Mucosa of rectum (tissue), 2 donors: ENCODE measurements around the gene DLGAP1.
"Not testable (repeated sequence)": the region's sequence is repeated elsewhere in the genome, so short reads cannot be mapped to it uniquely, and the experiment has no call there.

ENCODE experiments used
- H3K27ac ChIP-seq, 2 donors: one replicate each; pipeline ENCODE4 v1.7.0; 2013; ENCODE audit warnings: inconsistent platforms in 2 of 2, low read depth in 2 of 2, low read length in 2 of 2
- H3K27me3 ChIP-seq, 2 donors: one replicate each; pipeline ENCODE4 v1.7.0; 2013; ENCODE audit warnings: low read length in 2 of 2; ENCODE audit not compliant: control insufficient read depth in 2 of 2, insufficient read depth in 2 of 2
- H3K36me3 ChIP-seq, 2 donors: one replicate each; pipeline ENCODE4 v1.7.0; 2013; ENCODE audit warnings: low read length in 2 of 2; ENCODE audit not compliant: control insufficient read depth in 2 of 2, insufficient read depth in 2 of 2
- H3K4me1 ChIP-seq, 2 donors: one replicate each; pipeline ENCODE4 v1.7.0; 2013; ENCODE audit warnings: low read length in 2 of 2, mild to moderate bottlenecking in 1 of 2; ENCODE audit not compliant: control insufficient read depth in 2 of 2, insufficient read depth in 2 of 2
- H3K4me3 ChIP-seq, 2 donors: one replicate each; pipeline ENCODE4 v1.7.0; 2013; ENCODE audit warnings: low read length in 2 of 2
- H3K9ac ChIP-seq, 2 donors: one replicate each; pipeline ENCODE4 v1.7.0; 2013; ENCODE audit warnings: low read length in 2 of 2, low read depth in 1 of 2, mild to moderate bottlenecking in 1 of 2
- H3K9me3 ChIP-seq, 2 donors: one replicate each; pipeline ENCODE4 v1.7.0; 2013; ENCODE audit warnings: low read length in 2 of 2; ENCODE audit not compliant: control insufficient read depth in 2 of 2
- donor health status: healthy.
- donor health status: Normal muscosa, but diverticular disease.

The DLGAP1 gene

GRCh38 chr18:4299395-4299794 is 155.7 kb downstream of the DLGAP1 start:
- no peaks in the 10 kb centered on the region for H3K36me3 ChIP-seq
- H3K4me1 ChIP-seq, result no peaks in the 10 kb centered on the region
- no peak overlapping the region for H3K4me3 ChIP-seq
- H3K9ac ChIP-seq, result no peak overlapping the region
- H3K27ac ChIP-seq, result no peak overlapping the region
- no peaks in the 10 kb centered on the region for H3K9me3 ChIP-seq
- H3K27me3 ChIP-seq, result no peaks in the 10 kb centered on the region

DNA sequence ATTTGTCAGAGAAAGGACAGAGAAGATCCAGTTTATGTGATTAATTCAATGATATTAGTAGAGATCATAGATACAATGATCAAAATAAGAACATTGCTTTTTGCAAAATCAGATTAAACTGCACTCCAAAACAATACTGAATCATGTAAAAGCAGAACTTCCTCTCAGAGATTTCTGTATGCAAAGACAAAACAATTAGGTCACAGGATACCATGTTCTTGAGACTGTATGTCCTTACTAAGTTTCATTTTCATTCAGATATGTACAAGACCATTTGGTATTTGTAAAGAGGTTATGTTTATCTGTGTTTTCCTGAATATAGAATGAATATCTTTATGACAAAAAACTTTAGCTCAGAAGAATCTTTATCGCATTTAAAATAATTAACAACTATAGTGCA is 161.8 kb downstream of the DLGAP1 start:
- Histone ChIP-seq H3K27ac (no peak overlapping the region), H3K36me3 (no peaks in the 10 kb centered on the region), H3K9ac (no peak overlapping the region), H3K4me1 (no peaks in the 10 kb centered on the region), H3K27me3 (no peaks in the 10 kb centered on the region), H3K4me3 (no peak overlapping the region), H3K9me3 (no peaks in the 10 kb centered on the region)

- Histone ChIP-seq H3K27me3 (no peaks in the 10 kb centered on the region), H3K4me1 (no peaks in the 10 kb centered on the region), H3K4me3 (no peak overlapping the region), H3K36me3 (no peaks in the 10 kb centered on the region), H3K9ac (no peak overlapping the region), H3K9me3 (no peaks in the 10 kb centered on the region), H3K27ac (no peak overlapping the region)
Measured at GRCh38 chr18:4292696-4293095, 162.4 kb downstream of the DLGAP1 start.

DNA sequence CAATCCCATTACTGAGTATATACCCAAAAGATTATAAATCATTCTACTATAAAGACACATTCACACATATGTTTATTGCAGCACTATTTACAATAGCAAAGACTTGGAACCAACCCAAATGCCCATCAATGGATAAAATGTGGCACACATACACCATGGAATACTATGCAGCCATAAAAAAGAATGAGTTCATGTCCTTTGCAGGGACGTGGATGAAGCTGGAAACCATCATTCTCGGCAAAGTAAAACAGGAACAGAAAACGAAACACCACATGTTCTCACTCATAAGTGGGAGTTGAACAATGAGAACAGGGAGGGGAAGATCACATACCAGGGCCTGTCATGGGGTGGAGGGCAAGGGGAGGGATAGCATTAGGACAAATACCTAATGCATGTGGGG is 167.8 kb downstream of the DLGAP1 start:
- H3K36me3 ChIP-seq, H3K27me3 ChIP-seq, H3K9me3 ChIP-seq, H3K27ac ChIP-seq, H3K4me1 ChIP-seq, H3K4me3 ChIP-seq, H3K9ac ChIP-seq: not testable (repeated sequence)

GRCh38 chr18:4286256-4286655 is 168.9 kb downstream of the DLGAP1 start:
- H3K36me3 ChIP-seq, result no peaks in the 10 kb centered on the region
- no peaks in the 10 kb centered on the region for H3K9me3 ChIP-seq
- no peak overlapping the region for H3K4me3 ChIP-seq
- no peak overlapping the region for H3K27ac ChIP-seq
- H3K4me1 ChIP-seq, result no peaks in the 10 kb centered on the region
- no peak overlapping the region for H3K9ac ChIP-seq
- H3K27me3 ChIP-seq, result no peaks in the 10 kb centered on the region

DNA sequence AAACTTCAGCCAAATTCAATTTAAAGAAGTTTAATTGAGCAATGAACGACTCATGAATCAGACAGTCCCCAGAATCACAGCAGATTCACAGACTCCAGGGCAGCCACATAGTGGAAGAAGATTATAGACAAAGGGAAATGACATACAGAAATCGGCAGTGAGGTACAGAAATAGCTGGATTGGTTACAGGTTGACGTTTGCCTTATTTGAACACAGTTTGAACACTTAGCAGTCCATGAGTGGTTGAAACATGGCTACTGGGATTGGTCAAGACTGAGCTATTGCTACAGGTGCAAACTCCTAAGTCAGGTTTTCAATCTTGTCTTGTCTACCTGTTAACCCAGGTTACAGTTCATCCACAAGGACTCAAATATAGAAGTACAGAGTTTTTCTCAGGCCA is 169.6 kb downstream of the DLGAP1 start:
- H3K36me3 ChIP-seq, result no peaks in the 10 kb centered on the region
- H3K27me3 ChIP-seq, result no peaks in the 10 kb centered on the region
- no peaks in the 10 kb centered on the region for H3K4me1 ChIP-seq
- no peak overlapping the region for H3K4me3 ChIP-seq
- no peak overlapping the region for H3K9ac ChIP-seq
- H3K27ac ChIP-seq, result no peak overlapping the region
- H3K9me3 ChIP-seq, result no peaks in the 10 kb centered on the region

- Histone ChIP-seq H3K4me3 (no peak overlapping the region), H3K27ac (no peak overlapping the region), H3K27me3 (no peaks in the 10 kb centered on the region), H3K36me3 (no peaks in the 10 kb centered on the region), H3K9ac (no peak overlapping the region), H3K9me3 (no peaks in the 10 kb centered on the region), H3K4me1 (no peaks in the 10 kb centered on the region)
Measured at GRCh38 chr18:4284528-4284927, 170.6 kb downstream of the DLGAP1 start.

GRCh38 chr18:4283746-4284291 is 171.3 kb downstream of the DLGAP1 start:
- Histone ChIP-seq H3K27me3 (no peaks in the 10 kb centered on the region), H3K27ac (no peak overlapping the region), H3K9me3 (no peaks in the 10 kb centered on the region)

DNA sequence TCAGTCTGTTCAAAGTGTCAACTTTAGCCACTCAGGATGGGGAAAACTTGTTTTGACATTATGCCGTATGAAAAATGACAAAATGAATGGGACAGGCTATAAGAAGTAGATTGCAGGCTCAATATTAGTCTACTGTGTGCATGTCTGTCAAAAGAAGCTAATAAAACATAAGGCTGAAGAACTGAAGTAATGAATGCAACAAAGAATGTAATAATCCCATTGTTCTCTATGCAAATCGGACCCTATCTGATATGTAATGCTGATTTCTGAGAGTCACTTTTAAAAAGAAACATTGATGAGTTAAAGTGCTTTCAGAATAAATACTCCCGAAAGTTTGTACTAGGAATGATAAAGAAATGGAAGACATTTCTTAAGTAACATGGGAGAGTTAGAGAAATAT is 172.2 kb downstream of the DLGAP1 start:
- Histone ChIP-seq H3K9ac (no peak overlapping the region), H3K27ac (no peak overlapping the region), H3K4me3 (no peak overlapping the region), H3K4me1 (no peaks in the 10 kb centered on the region), H3K36me3 (no peaks in the 10 kb centered on the region), H3K27me3 (no peaks in the 10 kb centered on the region), H3K9me3 (no peaks in the 10 kb centered on the region)

More at GRCh38 chr18:4283746-4284291, 171.3 kb downstream of the DLGAP1 start:
- no peaks in the 10 kb centered on the region for H3K36me3 ChIP-seq
- no peak overlapping the region for H3K4me3 ChIP-seq
- H3K4me1 ChIP-seq, result no peaks in the 10 kb centered on the region
- H3K9ac ChIP-seq, result no peak overlapping the region

DNA sequence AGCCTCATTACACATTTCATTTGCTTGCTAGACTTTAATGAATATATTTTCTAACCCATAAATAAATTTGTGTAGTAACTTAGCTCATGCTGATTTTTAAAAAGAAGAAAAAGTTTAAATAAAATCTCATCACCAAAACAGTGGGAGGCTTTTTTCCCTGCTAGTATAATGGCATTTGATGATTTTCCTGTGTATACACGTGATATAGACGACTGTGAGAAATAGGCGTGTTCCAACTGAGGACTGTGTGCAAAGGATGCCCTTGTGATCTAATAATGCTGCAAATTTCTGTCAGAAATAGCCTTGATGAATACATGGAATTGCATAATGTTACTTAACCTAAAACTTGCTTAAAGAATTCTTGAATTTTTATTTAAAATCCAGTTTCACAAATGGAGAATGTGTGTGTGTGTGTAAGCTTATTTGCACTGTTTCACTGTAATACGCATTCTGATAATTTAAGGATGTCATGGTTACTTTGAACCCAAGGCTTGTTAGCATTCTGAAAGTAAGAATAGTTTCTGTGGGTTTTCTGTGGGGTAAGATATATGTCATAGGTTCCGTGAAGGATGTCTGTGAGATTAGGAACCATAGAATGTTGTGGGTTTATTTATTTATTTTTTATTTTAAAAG is 178.0 kb downstream of the DLGAP1 start:
- H3K36me3 ChIP-seq, result no peaks in the 10 kb centered on the region
- H3K9me3 ChIP-seq, result no peaks in the 10 kb centered on the region
- no peaks in the 10 kb centered on the region for H3K27me3 ChIP-seq
- no peak overlapping the region for H3K9ac ChIP-seq
- no peak overlapping the region for H3K4me3 ChIP-seq
- no peak overlapping the region for H3K27ac ChIP-seq
- no peaks in the 10 kb centered on the region for H3K4me1 ChIP-seq
